Lower leg skin (tissue), 3 donors: Measurements from ENCODE around the gene TP63.

Experiments used
- POLR2A ChIP-seq, 2 donors: fragments of 450-650 bp; IDR thresholded peaks; one replicate each; pipeline ENCODE4 v1.6.1; 2016 to 2017; ENCODE audit warnings: antibody characterized with exemption in 2 of 2, mild to moderate bottlenecking in 1 of 2, moderate library complexity in 1 of 2
- TF ChIP-seq, protein P1 (sequence below), 3 donors: fragments of 450-650 bp; IDR thresholded peaks; one replicate each; pipeline ENCODE4 v1.5.1; 2016; ENCODE audit warnings: antibody characterized with exemption in 3 of 3, mild to moderate bottlenecking in 3 of 3, moderate library complexity in 2 of 3

- TF ChIP-seq POLR2A (IDR thresholded peaks at IDR 0.05) = no peak
- TF ChIP-seq, protein P1, sequence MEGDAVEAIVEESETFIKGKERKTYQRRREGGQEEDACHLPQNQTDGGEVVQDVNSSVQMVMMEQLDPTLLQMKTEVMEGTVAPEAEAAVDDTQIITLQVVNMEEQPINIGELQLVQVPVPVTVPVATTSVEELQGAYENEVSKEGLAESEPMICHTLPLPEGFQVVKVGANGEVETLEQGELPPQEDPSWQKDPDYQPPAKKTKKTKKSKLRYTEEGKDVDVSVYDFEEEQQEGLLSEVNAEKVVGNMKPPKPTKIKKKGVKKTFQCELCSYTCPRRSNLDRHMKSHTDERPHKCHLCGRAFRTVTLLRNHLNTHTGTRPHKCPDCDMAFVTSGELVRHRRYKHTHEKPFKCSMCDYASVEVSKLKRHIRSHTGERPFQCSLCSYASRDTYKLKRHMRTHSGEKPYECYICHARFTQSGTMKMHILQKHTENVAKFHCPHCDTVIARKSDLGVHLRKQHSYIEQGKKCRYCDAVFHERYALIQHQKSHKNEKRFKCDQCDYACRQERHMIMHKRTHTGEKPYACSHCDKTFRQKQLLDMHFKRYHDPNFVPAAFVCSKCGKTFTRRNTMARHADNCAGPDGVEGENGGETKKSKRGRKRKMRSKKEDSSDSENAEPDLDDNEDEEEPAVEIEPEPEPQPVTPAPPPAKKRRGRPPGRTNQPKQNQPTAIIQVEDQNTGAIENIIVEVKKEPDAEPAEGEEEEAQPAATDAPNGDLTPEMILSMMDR (IDR thresholded peaks at IDR 0.05) = no peak
Measured at GRCh38 chr3:189685860-189686259, 54.7 kb downstream of the TP63 start.
